ENCODE data around the gene GRAMD1C.

The GRAMD1C gene

GRCh38 chr3:113828600-113828999 lies 10.0 kb upstream of the GRAMD1C start:
- no peaks in the 10 kb centered on the region for H3K79me2 ChIP-seq (ENCODE audit: insufficient read depth, low read length)
- H3K27ac ChIP-seq (ENCODE audit: low read length) = no peak overlapping the region
- DNase-seq (no peak), ATAC-seq (ENCODE audit: insufficient read depth, low read depth) (no peak)
- no peak overlapping the region for H3K9ac ChIP-seq (ENCODE audit: low read depth, low read length)
- H4K20me1 ChIP-seq (ENCODE audit: insufficient read depth, low read length) = no peaks in the 10 kb centered on the region
- H3K4me3 ChIP-seq (ENCODE audit: low read depth in 1 of 2, low read length in 2 of 2) = no peak overlapping the region
- no peaks in the 10 kb centered on the region for H3K36me3 ChIP-seq (ENCODE audit: insufficient read depth, low read length)
- H3K4me2 ChIP-seq (ENCODE audit: insufficient read depth, low read length) = no peak overlapping the region
- H2AFZ ChIP-seq (ENCODE audit: low read depth, low read length) = no peak overlapping the region
- H3K9me3 ChIP-seq (ENCODE audit: insufficient read depth, low read length, severe bottlenecking) = no peaks in the 10 kb centered on the region
- no peaks in the 10 kb centered on the region for H3K4me1 ChIP-seq (ENCODE audit: insufficient read depth, low read length)
- TF ChIP-seq EZH2 (IDR thresholded peaks at IDR 0.05; ENCODE audit: borderline replicate concordance, low read depth, low read length, severe bottlenecking) (no peak), CTCF (IDR thresholded peaks at IDR 0.05; ENCODE audit: borderline replicate concordance, extremely low read depth, low read length, poor library complexity, severe bottlenecking) (no peak)
- no peaks in the 10 kb centered on the region for H3K27me3 ChIP-seq (ENCODE audit: insufficient read depth, low read length, poor library complexity)

GRCh38 chr3:113829576-113830354 lies 8.8 kb upstream of the GRAMD1C start:
- Histone ChIP-seq H2AFZ (ENCODE audit: low read depth, low read length) (no peak overlapping the region), H4K20me1 (ENCODE audit: insufficient read depth, low read length) (no peaks in the 10 kb centered on the region), H3K79me2 (ENCODE audit: insufficient read depth, low read length) (no peaks in the 10 kb centered on the region), H3K27me3 (ENCODE audit: insufficient read depth, low read length, poor library complexity) (no peaks in the 10 kb centered on the region), H3K9me3 (ENCODE audit: insufficient read depth, low read length, severe bottlenecking) (no peaks in the 10 kb centered on the region), H3K36me3 (ENCODE audit: insufficient read depth, low read length) (no peaks in the 10 kb centered on the region), H3K9ac (ENCODE audit: low read depth, low read length) (no peak overlapping the region), H3K4me2 (ENCODE audit: insufficient read depth, low read length) (no peak overlapping the region), H3K4me3 (ENCODE audit: low read depth in 1 of 2, low read length in 2 of 2) (no peak overlapping the region), H3K4me1 (ENCODE audit: insufficient read depth, low read length) (no peaks in the 10 kb centered on the region), H3K27ac (ENCODE audit: low read length) (no peak overlapping the region)
- no peak for TF ChIP-seq EZH2 (IDR thresholded peaks at IDR 0.05; ENCODE audit: borderline replicate concordance, low read depth, low read length, severe bottlenecking)
- no peak for TF ChIP-seq CTCF (IDR thresholded peaks at IDR 0.05; ENCODE audit: borderline replicate concordance, extremely low read depth, low read length, poor library complexity, severe bottlenecking)
- DNase-seq = no peak
- no peak for ATAC-seq (ENCODE audit: insufficient read depth, low read depth)

- DNase-seq = no peak
- no peak overlapping the region for H3K4me2 ChIP-seq (ENCODE audit: insufficient read depth, low read length)
Observed at GRCh38 chr3:113831103-113831355, 7.6 kb upstream of the GRAMD1C start.

More at GRCh38 chr3:113831103-113831355, 7.6 kb upstream of the GRAMD1C start:
- Histone ChIP-seq H3K4me3 (ENCODE audit: low read depth in 1 of 2, low read length in 2 of 2) (no peak overlapping the region), H3K79me2 (ENCODE audit: insufficient read depth, low read length) (no peaks in the 10 kb centered on the region), H2AFZ (ENCODE audit: low read depth, low read length) (no peak overlapping the region), H3K36me3 (ENCODE audit: insufficient read depth, low read length) (no peaks in the 10 kb centered on the region), H3K4me1 (ENCODE audit: insufficient read depth, low read length) (no peaks in the 10 kb centered on the region), H3K27ac (ENCODE audit: low read length) (no peak overlapping the region), H3K27me3 (ENCODE audit: insufficient read depth, low read length, poor library complexity) (no peaks in the 10 kb centered on the region), H4K20me1 (ENCODE audit: insufficient read depth, low read length) (no peaks in the 10 kb centered on the region), H3K9ac (ENCODE audit: low read depth, low read length) (no peak overlapping the region), H3K9me3 (ENCODE audit: insufficient read depth, low read length, severe bottlenecking) (no peaks in the 10 kb centered on the region)
- ATAC-seq (ENCODE audit: insufficient read depth, low read depth) = no peak
- no peak for TF ChIP-seq CTCF (IDR thresholded peaks at IDR 0.05; ENCODE audit: borderline replicate concordance, extremely low read depth, low read length, poor library complexity, severe bottlenecking)
- no peak for TF ChIP-seq EZH2 (IDR thresholded peaks at IDR 0.05; ENCODE audit: borderline replicate concordance, low read depth, low read length, severe bottlenecking)
